DND-41 (cell line): ENCODE measurements around the gene LRRC61.

Experiments used
- ATAC-seq: fragments of 200-7000 bp; cut with Tn5 transposase; 3 replicates; pipeline ENCODE4 v1.9.1; 2021; ENCODE audit warnings: low read depth; ENCODE audit not compliant: insufficient read depth
- DNase-seq: peaks from one replicate; pipeline ENCODE4 v3.0.0-alpha.2; 2020
- H2AFZ ChIP-seq: 2 replicates; pipeline ENCODE4 v1.6.0; 2012; ENCODE audit warnings: low read depth, low read length
- H3K27ac ChIP-seq: 2 replicates; pipeline ENCODE4 v1.5.1; 2012; ENCODE audit warnings: low read length, inconsistent platforms
- H3K27me3 ChIP-seq: fragments of 200-600 bp; sonication (generic); 2 replicates; pipeline ENCODE4 v1.6.0; 2012; ENCODE audit warnings: low read length, mild to moderate bottlenecking, inconsistent platforms; ENCODE audit not compliant: insufficient read depth, poor library complexity
- H3K36me3 ChIP-seq: 2 replicates; pipeline ENCODE4 v1.5.1; 2012; ENCODE audit warnings: low read length, inconsistent platforms; ENCODE audit not compliant: insufficient read depth
- H3K4me1 ChIP-seq: 2 replicates; pipeline ENCODE4 v1.5.1; 2012; ENCODE audit warnings: mild to moderate bottlenecking, low read length; ENCODE audit not compliant: insufficient read depth
- H3K4me2 ChIP-seq: 2 replicates; pipeline ENCODE4 v1.6.0; 2012; ENCODE audit warnings: mild to moderate bottlenecking, moderate library complexity, low read length, inconsistent platforms; ENCODE audit not compliant: insufficient read depth
- H3K4me3 ChIP-seq, 2 experiments: fragments of 200-600 bp in 1 of 2; shearing (Covaris generic) in 1 of 2; 2 replicates each; pipeline ENCODE4 v1.5.1; 2012 to 2016; ENCODE audit warnings: inconsistent platforms in 2 of 2, low read length in 2 of 2, mild to moderate bottlenecking in 2 of 2, low read depth in 1 of 2, moderate library complexity in 1 of 2
- H3K79me2 ChIP-seq: 2 replicates; pipeline ENCODE4 v1.6.0; 2012; ENCODE audit warnings: low read length, inconsistent platforms; ENCODE audit not compliant: insufficient read depth
- H3K9ac ChIP-seq: 2 replicates; pipeline ENCODE4 v1.6.0; 2012; ENCODE audit warnings: low read depth, mild to moderate bottlenecking, inconsistent platforms, low read length, moderate library complexity
- H3K9me3 ChIP-seq: 2 replicates; pipeline ENCODE4 v1.5.1; 2012; ENCODE audit warnings: low read length, moderate library complexity, mild to moderate bottlenecking, inconsistent platforms; ENCODE audit not compliant: insufficient read depth, severe bottlenecking
- H4K20me1 ChIP-seq: 2 replicates; pipeline ENCODE4 v1.6.0; 2012; ENCODE audit warnings: low read length; ENCODE audit not compliant: insufficient read depth
- CTCF ChIP-seq: IDR thresholded peaks from 2 replicates; pipeline ENCODE4 v1.5.1; 2012; ENCODE audit warnings: borderline replicate concordance, low read length, moderate library complexity, mild to moderate bottlenecking; ENCODE audit not compliant: poor library complexity, severe bottlenecking; ENCODE audit errors: extremely low read depth
- EZH2 ChIP-seq: IDR thresholded peaks from 3 replicates; pipeline ENCODE4 v1.6.1; 2012; ENCODE audit warnings: borderline replicate concordance, low read depth, mild to moderate bottlenecking, moderate library complexity, low read length, inconsistent platforms; ENCODE audit not compliant: severe bottlenecking

Gene LRRC61

GRCh38 chr7:150329331-150330120 is 6.4 kb downstream of the LRRC61 start:
- Histone ChIP-seq H3K79me2 (peaks cover 94% of the 10 kb centered on the region), H3K27me3 (no peaks in the 10 kb centered on the region), H3K9ac (no peak overlapping the region), H3K27ac (no peak overlapping the region), H3K4me1 (peaks cover 23% of the 10 kb centered on the region), H3K4me2 (no peak overlapping the region), H3K36me3 (peaks cover 98% of the 10 kb centered on the region), H2AFZ (no peak overlapping the region), H3K4me3 (no peak overlapping the region), H4K20me1 (peaks cover 60% of the 10 kb centered on the region), H3K9me3 (no peaks in the 10 kb centered on the region)
- TF ChIP-seq EZH2 (no peak), CTCF (no peak)
- no peak for DNase-seq
- ATAC-seq, result no peak

GRCh38 chr7:150330211-150330885 is 7.2 kb downstream of the LRRC61 start:
- ATAC-seq (no peak), DNase-seq (no peak)
- Histone ChIP-seq H3K36me3 (peaks cover 93% of the 10 kb centered on the region), H4K20me1 (peaks cover 53% of the 10 kb centered on the region), H3K4me2 (no peak overlapping the region), H3K9me3 (no peaks in the 10 kb centered on the region), H2AFZ (no peak overlapping the region), H3K4me3 (no peak overlapping the region), H3K9ac (no peak overlapping the region), H3K79me2 (peaks cover 85% of the 10 kb centered on the region), H3K4me1 (peaks cover 15% of the 10 kb centered on the region), H3K27me3 (no peaks in the 10 kb centered on the region), H3K27ac (no peak overlapping the region)
- TF ChIP-seq CTCF, result no peak
- no peak for TF ChIP-seq EZH2

- Histone ChIP-seq H3K9ac (no peak overlapping the region), H3K4me2 (no peak overlapping the region), H3K4me3 (no peak overlapping the region), H3K4me1 (no peaks in the 10 kb centered on the region), H3K9me3 (no peaks in the 10 kb centered on the region), H3K27ac (no peak overlapping the region), H3K36me3 (peaks cover 93% of the 10 kb centered on the region), H2AFZ (no peak overlapping the region), H3K79me2 (peaks cover 62% of the 10 kb centered on the region), H3K27me3 (no peaks in the 10 kb centered on the region), H4K20me1 (peaks cover 67% of the 10 kb centered on the region)
- no peak for DNase-seq
- no peak for ATAC-seq
- TF ChIP-seq EZH2 (no peak), CTCF (no peak)
Observed at GRCh38 chr7:150332852-150333635, 9.9 kb downstream of the LRRC61 start.
